H1 (cell line): ENCODE data around the gene HOMER3. TPM values are rescaled to one million over a fixed set of nuclear protein-coding genes. Genes with fewer than 3 reads are reported as not detected.

Experiments
- CTCF ChIA-PET: fragments of 300-600 bp; sonication (Branson Sonifier 250); formaldehyde crosslinking; loops from one replicate; lab custom pipeline; 2021; ENCODE audit not compliant: partially characterized antibody; lab: Charles Lee
- POLR2A ChIA-PET: fragments of 300-600 bp; sonication (Branson Sonifier 250); formaldehyde crosslinking; loops from one replicate; lab custom pipeline; 2021; ENCODE audit warnings: inconsistent platforms; ENCODE audit not compliant: partially characterized antibody; lab: Charles Lee
- DNase-seq, 2 experiments: peaks; one replicate each; pipeline versions ENCODE4 v3.0.0 to v3.0.0-alpha.2; 2010 to 2022; ENCODE audit warnings: low spot score in 2 of 2, low read depth in 1 of 2, mixed read lengths in 1 of 2
- FAIRE-seq: peaks from 2 replicates; lab custom pipeline; 2011; peaks lifted over from hg19 to GRCh38; lab: Jason Lieb, UNC
- H2AFZ ChIP-seq: 2 replicates; pipeline ENCODE4 v1.8.1; 2012; ENCODE audit warnings: low read length, inconsistent platforms
- H2AK5ac ChIP-seq: 2 replicates; pipeline ENCODE4 v1.6.1; 2013; ENCODE audit warnings: low read depth, low read length
- H2BK120ac ChIP-seq: replicated peaks from 2 replicates; pipeline ENCODE3; 2013; ENCODE audit warnings: low read depth, low read length, inconsistent platforms
- H2BK12ac ChIP-seq: 2 replicates; pipeline ENCODE4 v1.6.1; 2013; ENCODE audit warnings: low read depth, low read length
- H2BK15ac ChIP-seq: 2 replicates; pipeline ENCODE4 v1.6.1; 2013; ENCODE audit warnings: low read length
- H2BK20ac ChIP-seq: 2 replicates; pipeline ENCODE4 v1.6.1; 2013; ENCODE audit warnings: low read length
- H2BK5ac ChIP-seq: 2 replicates; pipeline ENCODE4 v1.6.1; 2013; ENCODE audit warnings: low read depth, low read length
- H3K14ac ChIP-seq: 2 replicates; pipeline ENCODE4 v1.6.1; 2013; ENCODE audit warnings: inconsistent platforms; ENCODE audit not compliant: insufficient read length
- H3K18ac ChIP-seq: 2 replicates; pipeline ENCODE4 v1.6.1; 2013; ENCODE audit warnings: low read length; ENCODE audit errors: extremely low read depth
- H3K23ac ChIP-seq: 2 replicates; pipeline ENCODE4 v1.6.1; 2013; ENCODE audit warnings: inconsistent platforms; ENCODE audit not compliant: insufficient read length
- H3K23me2 ChIP-seq: 2 replicates; pipeline ENCODE4 v1.6.1; 2013; ENCODE audit warnings: low read depth, low read length
- H3K27ac ChIP-seq: 2 replicates; pipeline ENCODE4 v1.6.1; 2011; ENCODE audit warnings: low read depth, low read length, inconsistent platforms
- H3K27me3 ChIP-seq, 4 experiments: replicated peaks in 1 of 4; 1 replicate in 1 of 4; 2 replicates in 3 of 4; pipeline versions ENCODE4 v1.6.1 to v1.8.1; 2011 to 2013; ENCODE audit warnings: low read length in 3 of 4, mild to moderate bottlenecking in 3 of 4, inconsistent platforms in 2 of 4, mixed read lengths in 2 of 4, moderate library complexity in 1 of 4; ENCODE audit not compliant: control insufficient read depth in 3 of 4, insufficient read depth in 3 of 4; ENCODE audit errors: extremely low read depth in 1 of 4
- H3K36me3 ChIP-seq, 4 experiments: 2 replicates each; pipeline versions ENCODE4 v1.6.1 to v1.8.1; 2011 to 2013; ENCODE audit warnings: mild to moderate bottlenecking in 4 of 4, low read length in 3 of 4, moderate library complexity in 2 of 4, control low read depth in 1 of 4, inconsistent platforms in 1 of 4; ENCODE audit not compliant: insufficient read depth in 4 of 4, control insufficient read depth in 2 of 4
- H3K4ac ChIP-seq: replicated peaks from 2 replicates; pipeline ENCODE3; 2013; ENCODE audit warnings: low read length, low read depth, mixed read lengths, inconsistent platforms; ENCODE audit not compliant: insufficient read length
- H3K4me1 ChIP-seq, 4 experiments: replicated peaks in 1 of 4; 1 replicate in 1 of 4; 2 replicates in 3 of 4; pipeline versions ENCODE4 v1.6.1 to v1.8.1; 2011 to 2013; ENCODE audit warnings: low read length in 3 of 4, inconsistent platforms in 2 of 4, mixed read lengths in 1 of 4; ENCODE audit not compliant: insufficient read depth in 4 of 4, control insufficient read depth in 3 of 4
- H3K4me2 ChIP-seq, 2 experiments: 2 replicates each; pipeline versions ENCODE4 v1.6.1 to v1.8.1; 2011 to 2013; ENCODE audit warnings: low read depth in 2 of 2, low read length in 2 of 2, control low read depth in 1 of 2, inconsistent platforms in 1 of 2, mild to moderate bottlenecking in 1 of 2; ENCODE audit not compliant: insufficient read depth in 1 of 2
- H3K4me3 ChIP-seq, 4 experiments: fragments of 200-600, 300-600 bp in 1 of 4; sonication (generic), shearing (Covaris generic), sonication (Bioruptor Twin) in 1 of 4; 2 replicates each; pipeline versions ENCODE4 v1.5.1 to v1.8.1; 2011 to 2016; ENCODE audit warnings: low read length in 4 of 4, low read depth in 3 of 4, control low read depth in 2 of 4, inconsistent platforms in 2 of 4, mild to moderate bottlenecking in 2 of 4, mixed read lengths in 1 of 4, moderate library complexity in 1 of 4; ENCODE audit not compliant: insufficient read depth in 2 of 4; ENCODE audit errors: extremely low read depth in 1 of 4
- H3K56ac ChIP-seq: replicated peaks from 2 replicates; pipeline ENCODE3; 2013; ENCODE audit warnings: low read depth, mild to moderate bottlenecking, mixed read lengths, low read length, inconsistent platforms; ENCODE audit not compliant: insufficient read length
- H3K79me1 ChIP-seq: 2 replicates; pipeline ENCODE4 v1.6.1; 2013; ENCODE audit warnings: low read depth, low read length, control low read depth
- H3K79me2 ChIP-seq, 2 experiments: 2 replicates each; pipeline versions ENCODE4 v1.6.1 to v1.8.1; 2012 to 2013; ENCODE audit warnings: low read length in 2 of 2, mild to moderate bottlenecking in 2 of 2, inconsistent platforms in 1 of 2; ENCODE audit not compliant: insufficient read depth in 2 of 2, control insufficient read depth in 1 of 2
- H3K9ac ChIP-seq, 4 experiments: replicated peaks in 1 of 4; 1 replicate in 1 of 4; 2 replicates in 3 of 4; pipeline versions ENCODE4 v1.6.1 to v1.8.1; 2011 to 2013; ENCODE audit warnings: low read depth in 3 of 4, low read length in 3 of 4, control low read depth in 2 of 4, mild to moderate bottlenecking in 2 of 4, moderate library complexity in 2 of 4, inconsistent platforms in 1 of 4; ENCODE audit errors: extremely low read depth in 1 of 4
- H3K9me3 ChIP-seq, 2 experiments: 2 replicates each; pipeline versions ENCODE4 v1.6.1 to v1.8.1; 2012 to 2013; ENCODE audit warnings: mild to moderate bottlenecking in 2 of 2, moderate library complexity in 2 of 2, control low read depth in 1 of 2, inconsistent platforms in 1 of 2, low read depth in 1 of 2, low read length in 1 of 2, mixed read lengths in 1 of 2; ENCODE audit not compliant: insufficient read depth in 2 of 2
- H4K20me1 ChIP-seq, 2 experiments: replicated peaks in 1 of 2; 2 replicates each; pipeline versions ENCODE3 to v1.8.1; 2011 to 2013; ENCODE audit warnings: inconsistent platforms in 2 of 2, low read length in 2 of 2, mild to moderate bottlenecking in 1 of 2; ENCODE audit not compliant: insufficient read depth in 2 of 2, control insufficient read depth in 1 of 2
- H4K5ac ChIP-seq: 2 replicates; pipeline ENCODE4 v1.6.1; 2013; ENCODE audit warnings: low read length, low read depth, mixed read lengths, inconsistent platforms; ENCODE audit not compliant: insufficient read length
- H4K8ac ChIP-seq: 2 replicates; pipeline ENCODE4 v1.8.0; 2013; ENCODE audit warnings: mild to moderate bottlenecking, moderate library complexity, low read length, inconsistent platforms; ENCODE audit not compliant: insufficient read depth; ENCODE audit errors: extremely low read depth
- H4K91ac ChIP-seq: replicated peaks from 2 replicates; pipeline ENCODE3; 2013; ENCODE audit warnings: low read length, mixed read lengths, inconsistent platforms; ENCODE audit not compliant: insufficient read length
- E2F6 ChIP-seq: IDR thresholded peaks from 2 replicates; pipeline ENCODE4 v1.6.1; 2012; ENCODE audit warnings: inconsistent platforms
- MAFK ChIP-seq: IDR thresholded peaks from 2 replicates; pipeline ENCODE4 v1.6.1; 2012; ENCODE audit warnings: low read depth, mild to moderate bottlenecking, improper control_type of control experiment, low read length
- POU5F1 ChIP-seq: IDR thresholded peaks from 2 replicates; pipeline ENCODE4 v1.6.1; 2011; ENCODE audit warnings: low read depth, mild to moderate bottlenecking, low read length, moderate library complexity
- RFX5 ChIP-seq: IDR thresholded peaks from 2 replicates; pipeline ENCODE4 v1.6.1; 2011; ENCODE audit warnings: low read depth, low read length, improper control_type of control experiment, borderline replicate concordance
- WGBS, 2 experiments: shearing (Covaris generic) in 1 of 2; methylation state at CpG; one replicate each; pipeline versions ENCODE4 v1.1.6 to v1.1.7; 2013 to 2015; ENCODE audit warnings: low lambda C conversion rate in 2 of 2, mixed read lengths in 2 of 2, inconsistent platforms in 1 of 2, low coverage in 1 of 2, missing lambda C conversion rate in 1 of 2; ENCODE audit not compliant: insufficient replicate concordance in 2 of 2, insufficient coverage in 1 of 2, insufficient read length in 1 of 2; ENCODE audit errors: extremely low coverage in 1 of 2, missing lambda C conversion rate in 1 of 2; 5-methylcytosine and 5-hydroxymethylcytosine counted together
- polyA plus RNA-seq, 7 experiments: library from polyadenylated mRNA; depleted of rRNA in 3 of 7; stranded (reverse) in 5 of 7; unstranded in 2 of 7; fragments of >200 nt in 5 of 7; fragments of 200-250 nt in 2 of 7; gene quantifications; 1 replicate in 5 of 7; 2 replicates in 1 of 7; 4 replicates in 1 of 7; pipeline versions ENCODE4 v1.2.1 to v1.2.3, GENCODE V29; 2011 to 2013; ENCODE audit warnings: missing spikeins in 2 of 7, mixed read lengths in 2 of 7
- total RNA-seq: library from RNA; stranded (reverse); fragmentation: NEBNext Ultra II Directional; extraction: Animal tissue kit (Norgen Biotek cat#: 25700); gene quantifications from 2 replicates; pipeline ENCODE4 v1.2.1, GENCODE V29; 2021

The HOMER3 gene
- total and polyA plus RNA-seq, 2 of the 8 experiments (the other 6 are each of a cell fraction or from before 2014, with no cell fraction given) = 28.3 to 41.6 TPM

GRCh38 chr19:18975869-18976268 lies 34.9 kb upstream of the HOMER3 start:
- no peak overlapping the region for H3K14ac ChIP-seq
- POLR2A ChIA-PET = interaction anchor here (1.4 kb wide), 1 partner anchor 10 kb away, joined by 4 read pairs; no protein-coding TSS in a partner anchor
- no peak overlapping the region for H2AFZ ChIP-seq
- H4K20me1 ChIP-seq = no peaks in the 10 kb centered on the region
- H2AK5ac ChIP-seq = no peak overlapping the region
- H2BK12ac ChIP-seq = no peak overlapping the region
- no peaks in the 10 kb centered on the region for H3K79me1 ChIP-seq
- no peak overlapping the region for H4K5ac ChIP-seq
- DNase-seq = no peak
- H3K18ac ChIP-seq = no peak overlapping the region
- H4K91ac ChIP-seq = no peak overlapping the region
- no peaks in the 10 kb centered on the region for H3K36me3 ChIP-seq
- H2BK15ac ChIP-seq = no peak overlapping the region
- H3K79me2 ChIP-seq = no peaks in the 10 kb centered on the region
- no peak overlapping the region for H3K27ac ChIP-seq
- TF ChIP-seq E2F6 = no peak
- no peak for TF ChIP-seq MAFK
- TF ChIP-seq RFX5 = no peak
- no peak for TF ChIP-seq POU5F1
- H4K8ac ChIP-seq = no peak overlapping the region
- no peak overlapping the region for H3K56ac ChIP-seq
- no peaks in the 10 kb centered on the region for H3K23me2 ChIP-seq
- no peak overlapping the region for H2BK5ac ChIP-seq
- no peak overlapping the region for H2BK120ac ChIP-seq
- H3K4me3 ChIP-seq = no peak overlapping the region
- CTCF ChIA-PET = interaction anchor here (0.6 to 1.2 kb wide), 2 partner anchors 11 to 239 kb away, joined by 3 to 4 read pairs; no protein-coding TSS in a partner anchor
- H3K4me2 ChIP-seq = no peak overlapping the region
- H3K23ac ChIP-seq = no peak overlapping the region
- no peaks in the 10 kb centered on the region for H3K27me3 ChIP-seq
- no peaks in the 10 kb centered on the region for H3K4me1 ChIP-seq
- no peak overlapping the region for H2BK20ac ChIP-seq
- no peak overlapping the region for H3K4ac ChIP-seq
- WGBS, 2 experiments = 93% methylated on average over 8 of the region's 10 CpGs; no CpG with 5 or more reads in 1 of the 2 experiments
- FAIRE-seq = no peak
- H3K9me3 ChIP-seq = no peaks in the 10 kb centered on the region
- H3K9ac ChIP-seq = no peak overlapping the region
